Measurements from ENCODE around the gene SOHLH2.

SOHLH2 gene

GRCh38 chr13:36175621-36176020, 38.7 kb downstream of the SOHLH2 start:
- no peak for DNase-seq

GRCh38 chr13:36174923-36175322, 39.4 kb downstream of the SOHLH2 start:
- DNase-seq, result no peak

- no peak for DNase-seq
These were observed 40.6 kb downstream of the SOHLH2 start for GRCh38 chr13:36173571-36174322.

- DNase-seq, result no peak
These were observed 48.3 kb downstream of the SOHLH2 start for GRCh38 chr13:36166046-36166445.

- no peak for DNase-seq
These were observed 50.5 kb downstream of the SOHLH2 start for GRCh38 chr13:36163809-36164308.

- no peak for DNase-seq
These were observed 51.1 kb downstream of the SOHLH2 start for GRCh38 chr13:36163286-36163685.

- no peak for DNase-seq
These were observed 54.1 kb downstream of the SOHLH2 start for GRCh38 chr13:36160297-36160696.

- DNase-seq, result no peak
These were observed 55.7 kb downstream of the SOHLH2 start for GRCh38 chr13:36158611-36159010.

GRCh38 chr13:36157480-36157879, 56.9 kb downstream of the SOHLH2 start:
- DNase-seq, result no peak

GRCh38 chr13:36154567-36155291, 59.6 kb downstream of the SOHLH2 start:
- DNase-seq, result no peak

- no peak for DNase-seq
These were observed 62.8 kb downstream of the SOHLH2 start for GRCh38 chr13:36151591-36151990.

- DNase-seq, result no peak
These were observed 65.9 kb downstream of the SOHLH2 start for GRCh38 chr13:36148446-36148845.

- no peak for DNase-seq
These were observed 67.0 kb downstream of the SOHLH2 start for GRCh38 chr13:36147330-36147729.

GRCh38 chr13:36146511-36147269, 67.7 kb downstream of the SOHLH2 start:
- no peak for DNase-seq

- DNase-seq, result no peak
These were observed 70.6 kb downstream of the SOHLH2 start for GRCh38 chr13:36143738-36144137.

GRCh38 chr13:36142735-36143134, 71.6 kb downstream of the SOHLH2 start:
- DNase-seq, result no peak

- no peak for DNase-seq
These were observed 78.5 kb downstream of the SOHLH2 start for GRCh38 chr13:36135876-36136275.

GRCh38 chr13:36134632-36135031, 79.7 kb downstream of the SOHLH2 start:
- DNase-seq, result no peak

GRCh38 chr13:36133950-36134626, 80.3 kb downstream of the SOHLH2 start:
- DNase-seq, result no peak

GRCh38 chr13:36132376-36132775, 82.0 kb downstream of the SOHLH2 start:
- no peak for DNase-seq

- DNase-seq, result no peak
These were observed 82.4 kb downstream of the SOHLH2 start for GRCh38 chr13:36131931-36132297.

GRCh38 chr13:36131222-36131930, 83.0 kb downstream of the SOHLH2 start, which contains the start of gene DCLK1:
Gene DCLK1 (minus strand): TSS chr13:36131382.
- DNase-seq, result no peak
